H1 (cell line): Measurements from ENCODE around the gene SERPINH1. TPM values are rescaled to one million over a fixed set of nuclear protein-coding genes. Genes with fewer than 3 reads are reported as not detected.

Source experiments
- CTCF ChIA-PET: fragments of 300-600 bp; sonication (Branson Sonifier 250); formaldehyde crosslinking; loops from one replicate; lab custom pipeline; 2021; ENCODE audit not compliant: partially characterized antibody; lab: Charles Lee
- POLR2A ChIA-PET: fragments of 300-600 bp; sonication (Branson Sonifier 250); formaldehyde crosslinking; loops from one replicate; lab custom pipeline; 2021; ENCODE audit warnings: inconsistent platforms; ENCODE audit not compliant: partially characterized antibody; lab: Charles Lee
- DNase-seq, 2 experiments: peaks; one replicate each; pipeline versions ENCODE4 v3.0.0 to v3.0.0-alpha.2; 2010 to 2022; ENCODE audit warnings: low spot score in 2 of 2, low read depth in 1 of 2, mixed read lengths in 1 of 2
- FAIRE-seq: peaks from 2 replicates; lab custom pipeline; 2011; peaks lifted over from hg19 to GRCh38; lab: Jason Lieb, UNC
- H2AFZ ChIP-seq: 2 replicates; pipeline ENCODE4 v1.8.1; 2012; ENCODE audit warnings: low read length, inconsistent platforms
- H2AK5ac ChIP-seq: 2 replicates; pipeline ENCODE4 v1.6.1; 2013; ENCODE audit warnings: low read depth, low read length
- H2BK120ac ChIP-seq: replicated peaks from 2 replicates; pipeline ENCODE3; 2013; ENCODE audit warnings: low read depth, low read length, inconsistent platforms
- H2BK12ac ChIP-seq: 2 replicates; pipeline ENCODE4 v1.6.1; 2013; ENCODE audit warnings: low read depth, low read length
- H2BK15ac ChIP-seq: 2 replicates; pipeline ENCODE4 v1.6.1; 2013; ENCODE audit warnings: low read length
- H2BK20ac ChIP-seq: 2 replicates; pipeline ENCODE4 v1.6.1; 2013; ENCODE audit warnings: low read length
- H2BK5ac ChIP-seq: 2 replicates; pipeline ENCODE4 v1.6.1; 2013; ENCODE audit warnings: low read depth, low read length
- H3K14ac ChIP-seq: 2 replicates; pipeline ENCODE4 v1.6.1; 2013; ENCODE audit warnings: inconsistent platforms; ENCODE audit not compliant: insufficient read length
- H3K18ac ChIP-seq: 2 replicates; pipeline ENCODE4 v1.6.1; 2013; ENCODE audit warnings: low read length; ENCODE audit errors: extremely low read depth
- H3K23ac ChIP-seq: 2 replicates; pipeline ENCODE4 v1.6.1; 2013; ENCODE audit warnings: inconsistent platforms; ENCODE audit not compliant: insufficient read length
- H3K23me2 ChIP-seq: 2 replicates; pipeline ENCODE4 v1.6.1; 2013; ENCODE audit warnings: low read depth, low read length
- H3K27ac ChIP-seq: 2 replicates; pipeline ENCODE4 v1.6.1; 2011; ENCODE audit warnings: low read depth, low read length, inconsistent platforms
- H3K27me3 ChIP-seq, 4 experiments: replicated peaks in 1 of 4; 1 replicate in 1 of 4; 2 replicates in 3 of 4; pipeline versions ENCODE4 v1.6.1 to v1.8.1; 2011 to 2013; ENCODE audit warnings: low read length in 3 of 4, mild to moderate bottlenecking in 3 of 4, inconsistent platforms in 2 of 4, mixed read lengths in 2 of 4, moderate library complexity in 1 of 4; ENCODE audit not compliant: control insufficient read depth in 3 of 4, insufficient read depth in 3 of 4; ENCODE audit errors: extremely low read depth in 1 of 4
- H3K36me3 ChIP-seq, 4 experiments: 2 replicates each; pipeline versions ENCODE4 v1.6.1 to v1.8.1; 2011 to 2013; ENCODE audit warnings: mild to moderate bottlenecking in 4 of 4, low read length in 3 of 4, moderate library complexity in 2 of 4, control low read depth in 1 of 4, inconsistent platforms in 1 of 4; ENCODE audit not compliant: insufficient read depth in 4 of 4, control insufficient read depth in 2 of 4
- H3K4ac ChIP-seq: replicated peaks from 2 replicates; pipeline ENCODE3; 2013; ENCODE audit warnings: low read length, low read depth, mixed read lengths, inconsistent platforms; ENCODE audit not compliant: insufficient read length
- H3K4me1 ChIP-seq, 4 experiments: replicated peaks in 1 of 4; 1 replicate in 1 of 4; 2 replicates in 3 of 4; pipeline versions ENCODE4 v1.6.1 to v1.8.1; 2011 to 2013; ENCODE audit warnings: low read length in 3 of 4, inconsistent platforms in 2 of 4, mixed read lengths in 1 of 4; ENCODE audit not compliant: insufficient read depth in 4 of 4, control insufficient read depth in 3 of 4
- H3K4me2 ChIP-seq, 2 experiments: 2 replicates each; pipeline versions ENCODE4 v1.6.1 to v1.8.1; 2011 to 2013; ENCODE audit warnings: low read depth in 2 of 2, low read length in 2 of 2, control low read depth in 1 of 2, inconsistent platforms in 1 of 2, mild to moderate bottlenecking in 1 of 2; ENCODE audit not compliant: insufficient read depth in 1 of 2
- H3K4me3 ChIP-seq, 4 experiments: fragments of 200-600, 300-600 bp in 1 of 4; sonication (generic), shearing (Covaris generic), sonication (Bioruptor Twin) in 1 of 4; 2 replicates each; pipeline versions ENCODE4 v1.5.1 to v1.8.1; 2011 to 2016; ENCODE audit warnings: low read length in 4 of 4, low read depth in 3 of 4, control low read depth in 2 of 4, inconsistent platforms in 2 of 4, mild to moderate bottlenecking in 2 of 4, mixed read lengths in 1 of 4, moderate library complexity in 1 of 4; ENCODE audit not compliant: insufficient read depth in 2 of 4; ENCODE audit errors: extremely low read depth in 1 of 4
- H3K56ac ChIP-seq: replicated peaks from 2 replicates; pipeline ENCODE3; 2013; ENCODE audit warnings: low read depth, mild to moderate bottlenecking, mixed read lengths, low read length, inconsistent platforms; ENCODE audit not compliant: insufficient read length
- H3K79me1 ChIP-seq: 2 replicates; pipeline ENCODE4 v1.6.1; 2013; ENCODE audit warnings: low read depth, low read length, control low read depth
- H3K79me2 ChIP-seq, 2 experiments: 2 replicates each; pipeline versions ENCODE4 v1.6.1 to v1.8.1; 2012 to 2013; ENCODE audit warnings: low read length in 2 of 2, mild to moderate bottlenecking in 2 of 2, inconsistent platforms in 1 of 2; ENCODE audit not compliant: insufficient read depth in 2 of 2, control insufficient read depth in 1 of 2
- H3K9ac ChIP-seq, 4 experiments: replicated peaks in 1 of 4; 1 replicate in 1 of 4; 2 replicates in 3 of 4; pipeline versions ENCODE4 v1.6.1 to v1.8.1; 2011 to 2013; ENCODE audit warnings: low read depth in 3 of 4, low read length in 3 of 4, control low read depth in 2 of 4, mild to moderate bottlenecking in 2 of 4, moderate library complexity in 2 of 4, inconsistent platforms in 1 of 4; ENCODE audit errors: extremely low read depth in 1 of 4
- H3K9me3 ChIP-seq, 2 experiments: 2 replicates each; pipeline versions ENCODE4 v1.6.1 to v1.8.1; 2012 to 2013; ENCODE audit warnings: mild to moderate bottlenecking in 2 of 2, moderate library complexity in 2 of 2, control low read depth in 1 of 2, inconsistent platforms in 1 of 2, low read depth in 1 of 2, low read length in 1 of 2, mixed read lengths in 1 of 2; ENCODE audit not compliant: insufficient read depth in 2 of 2
- H4K20me1 ChIP-seq, 2 experiments: replicated peaks in 1 of 2; 2 replicates each; pipeline versions ENCODE3 to v1.8.1; 2011 to 2013; ENCODE audit warnings: inconsistent platforms in 2 of 2, low read length in 2 of 2, mild to moderate bottlenecking in 1 of 2; ENCODE audit not compliant: insufficient read depth in 2 of 2, control insufficient read depth in 1 of 2
- H4K5ac ChIP-seq: 2 replicates; pipeline ENCODE4 v1.6.1; 2013; ENCODE audit warnings: low read length, low read depth, mixed read lengths, inconsistent platforms; ENCODE audit not compliant: insufficient read length
- H4K8ac ChIP-seq: 2 replicates; pipeline ENCODE4 v1.8.0; 2013; ENCODE audit warnings: mild to moderate bottlenecking, moderate library complexity, low read length, inconsistent platforms; ENCODE audit not compliant: insufficient read depth; ENCODE audit errors: extremely low read depth
- H4K91ac ChIP-seq: replicated peaks from 2 replicates; pipeline ENCODE3; 2013; ENCODE audit warnings: low read length, mixed read lengths, inconsistent platforms; ENCODE audit not compliant: insufficient read length
- POLR2AphosphoS5 ChIP-seq: IDR thresholded peaks from 2 replicates; pipeline ENCODE4 v1.6.1; 2011; ENCODE audit warnings: low read depth, low read length
- WGBS, 2 experiments: shearing (Covaris generic) in 1 of 2; methylation state at CpG; one replicate each; pipeline versions ENCODE4 v1.1.6 to v1.1.7; 2013 to 2015; ENCODE audit warnings: low lambda C conversion rate in 2 of 2, mixed read lengths in 2 of 2, inconsistent platforms in 1 of 2, low coverage in 1 of 2, missing lambda C conversion rate in 1 of 2; ENCODE audit not compliant: insufficient replicate concordance in 2 of 2, insufficient coverage in 1 of 2, insufficient read length in 1 of 2; ENCODE audit errors: extremely low coverage in 1 of 2, missing lambda C conversion rate in 1 of 2; 5-methylcytosine and 5-hydroxymethylcytosine counted together
- polyA plus RNA-seq, 7 experiments: library from polyadenylated mRNA; depleted of rRNA in 3 of 7; stranded (reverse) in 5 of 7; unstranded in 2 of 7; fragments of >200 nt in 5 of 7; fragments of 200-250 nt in 2 of 7; gene quantifications; 1 replicate in 5 of 7; 2 replicates in 1 of 7; 4 replicates in 1 of 7; pipeline versions ENCODE4 v1.2.1 to v1.2.3, GENCODE V29; 2011 to 2013; ENCODE audit warnings: missing spikeins in 2 of 7, mixed read lengths in 2 of 7
- total RNA-seq: library from RNA; stranded (reverse); fragmentation: NEBNext Ultra II Directional; extraction: Animal tissue kit (Norgen Biotek cat#: 25700); gene quantifications from 2 replicates; pipeline ENCODE4 v1.2.1, GENCODE V29; 2021
- TF ChIP-seq, protein P1 (sequence below): IDR thresholded peaks from 2 replicates; pipeline ENCODE4 v1.6.1; 2012; ENCODE audit warnings: low read length, inconsistent platforms

Gene SERPINH1
- total and polyA plus RNA-seq, 2 of the 8 experiments (the other 6 are each of a cell fraction or from before 2014, with no cell fraction given): 420 to 621 TPM

DNA sequence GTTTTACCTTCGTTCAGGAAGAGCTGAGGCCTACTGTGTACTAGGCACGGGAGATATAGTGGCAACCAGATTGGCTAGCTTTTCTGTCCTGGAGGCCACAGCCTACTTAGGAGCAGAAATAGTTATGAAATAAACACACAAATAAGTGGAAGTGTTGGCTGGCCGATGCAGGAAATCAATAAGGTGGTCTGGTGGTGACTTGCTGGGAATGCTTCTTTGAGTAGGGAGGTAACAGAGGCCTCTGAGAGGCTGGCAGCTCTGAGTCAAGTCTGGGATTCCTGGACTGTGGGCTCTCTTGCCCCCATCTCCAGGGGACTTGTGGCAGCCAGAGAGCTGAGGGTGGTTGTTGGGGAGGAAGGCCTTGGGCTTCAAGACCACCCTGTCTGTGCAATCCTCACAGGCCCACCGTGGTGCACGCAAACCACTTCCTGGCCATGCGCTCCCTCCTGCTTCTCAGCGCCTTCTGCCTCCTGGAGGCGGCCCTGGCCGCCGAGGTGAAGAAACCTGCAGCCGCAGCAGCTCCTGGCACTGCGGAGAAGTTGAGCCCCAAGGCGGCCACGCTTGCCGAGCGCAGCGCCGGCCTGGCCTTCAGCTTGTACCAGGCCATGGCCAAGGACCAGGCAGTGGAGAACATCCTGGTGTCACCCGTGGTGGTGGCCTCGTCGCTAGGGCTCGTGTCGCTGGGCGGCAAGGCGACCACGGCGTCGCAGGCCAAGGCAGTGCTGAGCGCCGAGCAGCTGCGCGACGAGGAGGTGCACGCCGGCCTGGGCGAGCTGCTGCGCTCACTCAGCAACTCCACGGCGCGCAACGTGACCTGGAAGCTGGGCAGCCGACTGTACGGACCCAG is 4.1 kb downstream of the SERPINH1 start:
- peak overlapping the region; percentile 87 for H2BK5ac ChIP-seq
- H3K4me2 ChIP-seq: peak overlapping the region; percentile 82 to 95; a peak in 1 of 4 replicates
- H3K23ac ChIP-seq: no peak overlapping the region
- H4K20me1 ChIP-seq: peaks cover 10 to 24% of the 10 kb centered on the region in 2 experiments
- no peak overlapping the region for H3K18ac ChIP-seq
- DNase-seq (no peak), FAIRE-seq (no peak)
- peak overlapping the region; percentile 62 for H2BK120ac ChIP-seq
- WGBS, 2 experiments: 94% methylated on average over 40 of the region's 43 CpGs; no CpG with 5 or more reads in 1 of the 2 experiments
- H3K14ac ChIP-seq: no peak overlapping the region
- 0 out of 8 replicates have a peak overlapping the region, but pooled peaks of 1 of the 4 experiments have one; percentile 93 for H3K4me3 ChIP-seq
- H4K8ac ChIP-seq: peak overlapping the region; percentile 87
- no peak overlapping the region for H3K4ac ChIP-seq
- H3K4me1 ChIP-seq: peaks cover 7 to 38% (median 23%) of the 10 kb centered on the region in 4 experiments
- TF ChIP-seq, protein P1, sequence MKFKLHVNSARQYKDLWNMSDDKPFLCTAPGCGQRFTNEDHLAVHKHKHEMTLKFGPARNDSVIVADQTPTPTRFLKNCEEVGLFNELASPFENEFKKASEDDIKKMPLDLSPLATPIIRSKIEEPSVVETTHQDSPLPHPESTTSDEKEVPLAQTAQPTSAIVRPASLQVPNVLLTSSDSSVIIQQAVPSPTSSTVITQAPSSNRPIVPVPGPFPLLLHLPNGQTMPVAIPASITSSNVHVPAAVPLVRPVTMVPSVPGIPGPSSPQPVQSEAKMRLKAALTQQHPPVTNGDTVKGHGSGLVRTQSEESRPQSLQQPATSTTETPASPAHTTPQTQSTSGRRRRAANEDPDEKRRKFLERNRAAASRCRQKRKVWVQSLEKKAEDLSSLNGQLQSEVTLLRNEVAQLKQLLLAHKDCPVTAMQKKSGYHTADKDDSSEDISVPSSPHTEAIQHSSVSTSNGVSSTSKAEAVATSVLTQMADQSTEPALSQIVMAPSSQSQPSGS: no peak
- TF ChIP-seq POLR2AphosphoS5: 0 out of 2 replicates have a peak, but pooled peaks have one; percentile 15
- POLR2A ChIA-PET: interaction anchor here (1.1 to 35.1 kb wide), 12 partner anchors 3 to 292 kb away, joined by 3 to 1120 read pairs (median 4); partner anchors contain the start of gene SERPINH1
- H3K9me3 ChIP-seq: no peaks in the 10 kb centered on the region
- peaks cover 12% of the 10 kb centered on the region for H3K79me1 ChIP-seq
- no peak overlapping the region for H2BK20ac ChIP-seq
- peak overlapping the region; percentile 69; the same call in 1 of the 2 replicates for H2AK5ac ChIP-seq
- peak overlapping the region; percentile 81; the same call in 1 of the 2 replicates for H2BK12ac ChIP-seq
- H3K27ac ChIP-seq: peak overlapping the region; percentile 43
- peak overlapping the region in 2 of 4 experiments; percentile 8 to 22; a peak in 2 of 7 replicates for H3K9ac ChIP-seq
- H3K36me3 ChIP-seq: peaks cover 32 to 51% (median 47%) of the 10 kb centered on the region in 4 experiments
- peaks cover 12% of the 10 kb centered on the region for H3K23me2 ChIP-seq
- no peak overlapping the region for H4K91ac ChIP-seq
- no peak overlapping the region for H3K56ac ChIP-seq
- H3K79me2 ChIP-seq: peaks cover 11 to 68% of the 10 kb centered on the region in 2 experiments
- CTCF ChIA-PET: interaction anchor here (0.8 to 17.4 kb wide), 15 partner anchors 5 to 178 kb away, joined by 3 to 344 read pairs (median 5); partner anchors contain the start of gene SERPINH1
- H2AFZ ChIP-seq: no peak overlapping the region
- H3K27me3 ChIP-seq: no peaks in the 10 kb centered on the region
- H2BK15ac ChIP-seq: no peak overlapping the region; the same call in 1 of the 2 replicates
- H4K5ac ChIP-seq: peak overlapping the region; percentile 1
